ENCODE measurements around the gene ZNF428.
A peak's percentile ranks its signal among the peaks of the same experiment; 100 is the strongest.
"Not testable (repeated sequence)": the region's sequence is repeated elsewhere in the genome, so short reads cannot be mapped to it uniquely, and the experiment has no call there.

ZNF428 gene

GRCh38 chr19:43639519-43640423, 20.3 kb upstream of the ZNF428 start, which contains the start of gene CADM4:
CADM4 (minus strand) TSS chr19:43639850; CDS start chr19:43639790, 60 bp downstream.
- no peak for DNase-seq

- DNase-seq = no peak
Observed at GRCh38 chr19:43638995-43639518, 19.6 kb upstream of the ZNF428 start.

- no peak for DNase-seq
Observed at GRCh38 chr19:43638214-43638994, 19.0 kb upstream of the ZNF428 start.

- no peak for DNase-seq
Observed at GRCh38 chr19:43636121-43636683, 16.8 kb upstream of the ZNF428 start.

GRCh38 chr19:43635561-43635940, 16.1 kb upstream of the ZNF428 start:
- not testable (repeated sequence) for DNase-seq

GRCh38 chr19:43634872-43635560, 15.6 kb upstream of the ZNF428 start:
- no peak for DNase-seq

- DNase-seq = no peak
Observed at GRCh38 chr19:43634506-43634871, 15.1 kb upstream of the ZNF428 start.

GRCh38 chr19:43634068-43634467, 14.6 kb upstream of the ZNF428 start:
- DNase-seq = no peak

GRCh38 chr19:43633520-43633919, 14.1 kb upstream of the ZNF428 start:
- DNase-seq = no peak

GRCh38 chr19:43631491-43631890, 12.1 kb upstream of the ZNF428 start:
- no peak for DNase-seq

GRCh38 chr19:43628646-43629326, 9.4 kb upstream of the ZNF428 start:
- DNase-seq = no peak

- DNase-seq = no peak
Observed at GRCh38 chr19:43626838-43627237, 7.4 kb upstream of the ZNF428 start.

- DNase-seq = no peak
Observed at GRCh38 chr19:43625918-43626579, 6.6 kb upstream of the ZNF428 start.

GRCh38 chr19:43624933-43625332, 5.5 kb upstream of the ZNF428 start:
- DNase-seq = no peak

- DNase-seq = no peak
Observed at GRCh38 chr19:43623889-43624670, 4.7 kb upstream of the ZNF428 start.

GRCh38 chr19:43622956-43623355, 3.5 kb upstream of the ZNF428 start:
- DNase-seq = no peak

GRCh38 chr19:43622070-43622469, 2.6 kb upstream of the ZNF428 start:
- no peak for DNase-seq

GRCh38 chr19:43620061-43621001, 902 bp upstream of the ZNF428 start:
- DNase-seq = no peak

GRCh38 chr19:43618921-43619261, 538 bp downstream of the ZNF428 start:
- DNase-seq = peak; percentile 74

GRCh38 chr19:43616954-43617353, 2.5 kb downstream of the ZNF428 start:
- DNase-seq = no peak

Data from NK-92 treated with Interleukin-12 subunit alpha and Interleukin-12 subunit beta, amount 100 ng/mL, for 24 hours (cell line).